Stomach smooth muscle (tissue), 2 donors: ENCODE results near the gene UNC50.
"Not testable (repeated sequence)": the region's sequence is repeated elsewhere in the genome, so short reads cannot be mapped to it uniquely, and the experiment has no call there.

ENCODE experiments used
- H3K27ac ChIP-seq: one replicate; pipeline ENCODE4 v1.7.0; 2013; ENCODE audit warnings: mild to moderate bottlenecking, low read length, inconsistent platforms
- H3K27me3 ChIP-seq, 2 donors: one replicate each; pipeline ENCODE4 v1.7.0; 2013; ENCODE audit warnings: low read length in 2 of 2; ENCODE audit not compliant: insufficient read depth in 2 of 2, control insufficient read depth in 1 of 2
- H3K36me3 ChIP-seq, 2 donors: one replicate each; pipeline ENCODE4 v1.7.0; 2013; ENCODE audit warnings: low read length in 2 of 2; ENCODE audit not compliant: control insufficient read depth in 2 of 2, insufficient read depth in 2 of 2
- H3K4me1 ChIP-seq: one replicate; pipeline ENCODE4 v1.7.0; 2013; ENCODE audit warnings: low read length; ENCODE audit not compliant: control insufficient read depth, insufficient read depth
- H3K4me3 ChIP-seq, 2 donors: one replicate each; pipeline ENCODE4 v1.7.0; 2013; ENCODE audit warnings: low read length in 2 of 2
- H3K9ac ChIP-seq, 2 donors: one replicate each; pipeline ENCODE4 v1.7.0; 2013; ENCODE audit warnings: low read length in 2 of 2, mild to moderate bottlenecking in 1 of 2
- H3K9me3 ChIP-seq, 2 donors: one replicate each; pipeline ENCODE4 v1.7.0; 2013; ENCODE audit warnings: low read length in 2 of 2; ENCODE audit not compliant: control insufficient read depth in 2 of 2
- donor health status: healthy.
- donor health status: Pancreatic carcinoma.

UNC50 gene

GRCh38 chr2:98648451-98648850 lies 40.1 kb downstream of the UNC50 start:
- H3K4me1 ChIP-seq = no peaks in the 10 kb centered on the region
- H3K9me3 ChIP-seq = no peaks in the 10 kb centered on the region

GRCh38 chr2:98649135-98649991 lies 41.0 kb downstream of the UNC50 start:
- Histone ChIP-seq H3K27me3 (no peaks in the 10 kb centered on the region), H3K9me3 (no peaks in the 10 kb centered on the region), H3K9ac (no peak overlapping the region), H3K27ac (no peak overlapping the region), H3K36me3 (peaks cover 5% of the 10 kb centered on the region in 2 donors), H3K4me3 (no peak overlapping the region), H3K4me1 (no peaks in the 10 kb centered on the region)

More at GRCh38 chr2:98648451-98648850, 40.1 kb downstream of the UNC50 start:
- Histone ChIP-seq H3K9ac (no peak overlapping the region), H3K4me3 (no peak overlapping the region), H3K27me3 (no peaks in the 10 kb centered on the region), H3K27ac (no peak overlapping the region), H3K36me3 (peaks cover 5 to 11% of the 10 kb centered on the region in 2 donors)

- H3K36me3 ChIP-seq = peaks cover 5% of the 10 kb centered on the region in 2 donors
- no peaks in the 10 kb centered on the region for H3K4me1 ChIP-seq
- no peaks in the 10 kb centered on the region for H3K27me3 ChIP-seq
- H3K9me3 ChIP-seq = no peaks in the 10 kb centered on the region
- H3K9ac ChIP-seq = no peak overlapping the region
- H3K27ac ChIP-seq = no peak overlapping the region
- no peak overlapping the region for H3K4me3 ChIP-seq
These were observed 41.6 kb downstream of the UNC50 start for GRCh38 chr2:98649992-98650375.

- H3K27me3 ChIP-seq = no peaks in the 10 kb centered on the region
- H3K27ac ChIP-seq = no peak overlapping the region
- peaks cover 5% of the 10 kb centered on the region in 2 donors for H3K36me3 ChIP-seq
- H3K9me3 ChIP-seq = no peaks in the 10 kb centered on the region
- no peak overlapping the region for H3K4me3 ChIP-seq
- H3K9ac ChIP-seq = no peak overlapping the region
- H3K4me1 ChIP-seq = no peaks in the 10 kb centered on the region
These were observed 42.6 kb downstream of the UNC50 start for GRCh38 chr2:98650998-98651397.

- Histone ChIP-seq H3K27me3 (no peaks in the 10 kb centered on the region), H3K4me3 (no peak overlapping the region), H3K27ac (no peak overlapping the region), H3K4me1 (no peaks in the 10 kb centered on the region), H3K36me3 (no peaks in the 10 kb centered on the region), H3K9me3 (no peaks in the 10 kb centered on the region), H3K9ac (no peak overlapping the region)
These were observed 46.5 kb downstream of the UNC50 start for GRCh38 chr2:98654699-98655495.

GRCh38 chr2:98656800-98657199 lies 48.4 kb downstream of the UNC50 start:
- Histone ChIP-seq H3K4me1 (no peaks in the 10 kb centered on the region), H3K4me3 (no peak overlapping the region), H3K36me3 (no peaks in the 10 kb centered on the region), H3K9me3 (peaks cover 0 to 5% of the 10 kb centered on the region in 2 donors), H3K27ac (no peak overlapping the region), H3K27me3 (no peaks in the 10 kb centered on the region), H3K9ac (no peak overlapping the region)

GRCh38 chr2:98658816-98659490 lies 50.6 kb downstream of the UNC50 start:
- H3K4me1 ChIP-seq = no peaks in the 10 kb centered on the region
- no peak overlapping the region for H3K27ac ChIP-seq
- no peaks in the 10 kb centered on the region for H3K36me3 ChIP-seq
- H3K9ac ChIP-seq = no peak overlapping the region
- peaks cover 0 to 5% of the 10 kb centered on the region in 2 donors for H3K9me3 ChIP-seq
- H3K4me3 ChIP-seq = no peak overlapping the region
- no peaks in the 10 kb centered on the region for H3K27me3 ChIP-seq

- H3K27ac ChIP-seq, H3K9ac ChIP-seq, H3K27me3 ChIP-seq, H3K4me3 ChIP-seq, H3K36me3 ChIP-seq, H3K9me3 ChIP-seq, H3K4me1 ChIP-seq: not testable (repeated sequence)
These were observed 51.1 kb downstream of the UNC50 start for GRCh38 chr2:98659491-98659840.

GRCh38 chr2:98663511-98664090 lies 55.2 kb downstream of the UNC50 start:
- Histone ChIP-seq H3K27ac (no peak overlapping the region), H3K27me3 (no peaks in the 10 kb centered on the region), H3K4me3 (no peak overlapping the region), H3K9me3 (peaks cover 0 to 5% of the 10 kb centered on the region in 2 donors), H3K36me3 (peaks cover 0 to 2% of the 10 kb centered on the region in 2 donors), H3K4me1 (no peaks in the 10 kb centered on the region), H3K9ac (no peak overlapping the region)

- no peaks in the 10 kb centered on the region for H3K27me3 ChIP-seq
- H3K9ac ChIP-seq = no peak overlapping the region
- H3K4me1 ChIP-seq = no peaks in the 10 kb centered on the region
- no peak overlapping the region for H3K4me3 ChIP-seq
- peaks cover 0 to 2% of the 10 kb centered on the region in 2 donors for H3K36me3 ChIP-seq
- peaks cover 0 to 5% of the 10 kb centered on the region in 2 donors for H3K9me3 ChIP-seq
- H3K27ac ChIP-seq = no peak overlapping the region
These were observed 55.9 kb downstream of the UNC50 start for GRCh38 chr2:98664323-98664722.
